ENCODE results near the gene C16orf54.
A peak's percentile ranks its signal among the peaks of the same experiment; 100 is the strongest.
"Not testable (repeated sequence)": the region's sequence is repeated elsewhere in the genome, so short reads cannot be mapped to it uniquely, and the experiment has no call there.

Gene C16orf54

GRCh38 chr16:29789775-29790182 is 44.0 kb upstream of the C16orf54 start:
- Histone ChIP-seq H3K9me3 (ENCODE audit: insufficient read depth, low read length, severe bottlenecking) (no peaks in the 10 kb centered on the region), H3K4me3 (ENCODE audit: low read depth in 1 of 2, low read length in 2 of 2) (peak overlapping the region; percentile 74 to 77; a peak in 3 of 4 replicates), H3K9ac (ENCODE audit: low read depth, low read length) (peak overlapping the region; percentile 87), H3K36me3 (ENCODE audit: insufficient read depth, low read length) (peaks cover 37% of the 10 kb centered on the region), H3K27ac (ENCODE audit: low read length) (peak overlapping the region; percentile 99), H3K27me3 (ENCODE audit: insufficient read depth, low read length, poor library complexity) (no peaks in the 10 kb centered on the region), H4K20me1 (ENCODE audit: insufficient read depth, low read length) (peaks cover 13% of the 10 kb centered on the region; the same call in 1 of the 2 replicates), H2AFZ (ENCODE audit: low read depth, low read length) (peak overlapping the region; percentile 98), H3K4me1 (ENCODE audit: insufficient read depth, low read length) (peaks cover 43% of the 10 kb centered on the region), H3K4me2 (ENCODE audit: insufficient read depth, low read length) (peak overlapping the region; percentile 66), H3K79me2 (ENCODE audit: insufficient read depth, low read length) (peaks cover 52% of the 10 kb centered on the region)
- DNase-seq (no peak), ATAC-seq (ENCODE audit: insufficient read depth, low read depth) (peak; percentile 1; the same call in 1 of the 3 replicates)
- TF ChIP-seq CTCF (IDR thresholded peaks at IDR 0.05; ENCODE audit: borderline replicate concordance, extremely low read depth, low read length, poor library complexity, severe bottlenecking) (no peak), EZH2 (IDR thresholded peaks at IDR 0.05; ENCODE audit: borderline replicate concordance, low read depth, low read length, severe bottlenecking) (no peak)

DNA sequence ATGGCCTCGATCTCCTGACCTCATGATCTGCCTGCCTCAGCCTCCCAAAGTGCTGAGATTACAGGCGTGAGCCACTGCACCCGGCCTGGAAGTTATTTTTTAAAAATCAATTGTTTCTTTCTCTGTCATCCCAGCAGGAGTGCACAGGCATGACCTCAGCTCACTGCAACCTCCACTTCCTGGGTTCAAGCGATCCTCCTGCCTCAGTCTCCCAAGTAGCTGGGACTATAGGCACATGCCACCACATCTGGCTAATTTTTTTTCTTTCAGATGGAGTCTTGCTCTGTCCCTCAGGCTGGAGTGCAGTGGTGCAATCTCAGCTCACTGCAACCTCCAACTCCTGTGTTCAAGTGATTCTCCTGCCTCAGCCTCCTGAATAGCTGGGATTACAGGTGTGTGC is 41.4 kb upstream of the C16orf54 start:
- H3K4me3 ChIP-seq (ENCODE audit: low read depth in 1 of 2, low read length in 2 of 2); H3K27me3 ChIP-seq (ENCODE audit: insufficient read depth, low read length, poor library complexity); H4K20me1 ChIP-seq (ENCODE audit: insufficient read depth, low read length); H3K9me3 ChIP-seq (ENCODE audit: insufficient read depth, low read length, severe bottlenecking); H3K4me2 ChIP-seq (ENCODE audit: insufficient read depth, low read length); H2AFZ ChIP-seq (ENCODE audit: low read depth, low read length); DNase-seq; H3K27ac ChIP-seq (ENCODE audit: low read length); ATAC-seq (ENCODE audit: insufficient read depth, low read depth); H3K9ac ChIP-seq (ENCODE audit: low read depth, low read length): not testable (repeated sequence)
- H3K4me1 ChIP-seq (ENCODE audit: insufficient read depth, low read length): peaks cover 20% of the 10 kb centered on the region
- peaks cover 11% of the 10 kb centered on the region for H3K36me3 ChIP-seq (ENCODE audit: insufficient read depth, low read length)
- H3K79me2 ChIP-seq (ENCODE audit: insufficient read depth, low read length): peaks cover 26% of the 10 kb centered on the region

DNA sequence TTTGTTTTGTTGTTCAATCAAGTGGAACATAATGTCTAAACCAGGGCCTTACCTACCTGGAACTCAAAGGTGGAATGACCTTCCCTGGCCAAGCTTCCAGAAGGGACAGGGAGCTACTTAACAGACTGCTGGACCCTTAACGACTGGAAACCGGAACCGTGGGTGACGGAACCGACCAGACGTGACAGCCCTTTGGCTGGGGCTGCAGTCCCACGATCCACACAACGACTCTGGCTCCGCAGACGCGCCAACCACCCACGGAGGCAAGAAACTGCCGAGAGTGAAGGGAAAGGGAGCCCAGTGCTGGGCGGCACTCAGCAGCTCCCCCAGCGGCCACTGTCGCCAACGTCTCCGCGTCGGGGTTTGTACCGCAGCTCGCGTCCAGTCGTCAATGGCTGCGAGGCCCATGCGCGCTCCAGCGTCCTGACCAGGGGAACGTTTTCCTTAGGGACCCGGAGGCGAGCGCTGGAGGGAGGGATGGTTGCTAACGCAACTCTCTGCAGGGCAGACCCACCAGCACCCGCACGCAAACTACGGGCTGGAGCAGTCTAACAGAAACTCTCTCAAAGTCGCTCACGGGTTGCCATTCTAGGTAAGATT is 39.2 kb upstream of the C16orf54 start:
- Histone ChIP-seq H3K27me3 (ENCODE audit: insufficient read depth, low read length, poor library complexity) (no peaks in the 10 kb centered on the region), H3K9me3 (ENCODE audit: insufficient read depth, low read length, severe bottlenecking) (no peaks in the 10 kb centered on the region), H3K9ac (ENCODE audit: low read depth, low read length) (no peak overlapping the region), H3K36me3 (ENCODE audit: insufficient read depth, low read length) (no peaks in the 10 kb centered on the region; the same call in 1 of the 2 replicates), H3K4me3 (ENCODE audit: low read depth in 1 of 2, low read length in 2 of 2) (no peak overlapping the region), H2AFZ (ENCODE audit: low read depth, low read length) (no peak overlapping the region), H3K27ac (ENCODE audit: low read length) (no peak overlapping the region), H4K20me1 (ENCODE audit: insufficient read depth, low read length) (no peaks in the 10 kb centered on the region), H3K79me2 (ENCODE audit: insufficient read depth, low read length) (peaks cover 7% of the 10 kb centered on the region), H3K4me2 (ENCODE audit: insufficient read depth, low read length) (no peak overlapping the region), H3K4me1 (ENCODE audit: insufficient read depth, low read length) (peaks cover 11% of the 10 kb centered on the region)
- no peak for ATAC-seq (ENCODE audit: insufficient read depth, low read depth)
- DNase-seq: no peak
- TF ChIP-seq CTCF (IDR thresholded peaks at IDR 0.05; ENCODE audit: borderline replicate concordance, extremely low read depth, low read length, poor library complexity, severe bottlenecking) (no peak), EZH2 (IDR thresholded peaks at IDR 0.05; ENCODE audit: borderline replicate concordance, low read depth, low read length, severe bottlenecking) (no peak)

DNA sequence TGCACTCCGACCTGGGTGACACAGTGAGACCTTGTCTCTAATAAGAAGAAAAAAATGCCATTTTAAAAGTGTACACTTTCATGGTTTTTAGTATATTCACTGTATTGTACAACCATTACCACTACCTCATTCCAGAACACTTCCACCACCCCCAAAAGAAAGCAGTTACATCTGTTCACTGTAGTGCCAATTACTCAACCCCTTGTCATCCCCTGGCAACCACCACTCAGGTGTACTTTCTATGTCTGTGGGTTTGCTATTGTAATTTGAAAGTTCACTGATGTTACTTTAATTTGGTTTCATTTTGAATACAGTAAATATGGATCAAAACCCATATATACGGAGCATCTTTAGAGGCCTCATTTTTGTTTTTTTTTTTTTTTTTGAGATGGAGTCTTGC is 38.4 kb upstream of the C16orf54 start:
- no peak overlapping the region for H2AFZ ChIP-seq (ENCODE audit: low read depth, low read length)
- ATAC-seq (ENCODE audit: insufficient read depth, low read depth) (no peak; the same call in 2 of the 3 replicates), DNase-seq (no peak)
- H4K20me1 ChIP-seq (ENCODE audit: insufficient read depth, low read length): no peaks in the 10 kb centered on the region
- H3K4me3 ChIP-seq (ENCODE audit: low read depth in 1 of 2, low read length in 2 of 2): no peak overlapping the region
- no peak overlapping the region for H3K9ac ChIP-seq (ENCODE audit: low read depth, low read length)
- H3K36me3 ChIP-seq (ENCODE audit: insufficient read depth, low read length): no peaks in the 10 kb centered on the region
- no peaks in the 10 kb centered on the region for H3K27me3 ChIP-seq (ENCODE audit: insufficient read depth, low read length, poor library complexity)
- H3K4me1 ChIP-seq (ENCODE audit: insufficient read depth, low read length): peaks cover 2% of the 10 kb centered on the region; the same call in 1 of the 2 replicates
- H3K27ac ChIP-seq (ENCODE audit: low read length): no peak overlapping the region
- TF ChIP-seq CTCF (IDR thresholded peaks at IDR 0.05; ENCODE audit: borderline replicate concordance, extremely low read depth, low read length, poor library complexity, severe bottlenecking) (no peak), EZH2 (IDR thresholded peaks at IDR 0.05; ENCODE audit: borderline replicate concordance, low read depth, low read length, severe bottlenecking) (no peak)
- H3K79me2 ChIP-seq (ENCODE audit: insufficient read depth, low read length): no peaks in the 10 kb centered on the region
- H3K4me2 ChIP-seq (ENCODE audit: insufficient read depth, low read length): no peak overlapping the region
- H3K9me3 ChIP-seq (ENCODE audit: insufficient read depth, low read length, severe bottlenecking): no peaks in the 10 kb centered on the region

GRCh38 chr16:29783094-29783953 is 37.5 kb upstream of the C16orf54 start:
- H2AFZ ChIP-seq (ENCODE audit: low read depth, low read length); H4K20me1 ChIP-seq (ENCODE audit: insufficient read depth, low read length); H3K27ac ChIP-seq (ENCODE audit: low read length); H3K4me3 ChIP-seq (ENCODE audit: low read depth in 1 of 2, low read length in 2 of 2); H3K4me1 ChIP-seq (ENCODE audit: insufficient read depth, low read length); ATAC-seq (ENCODE audit: insufficient read depth, low read depth); H3K4me2 ChIP-seq (ENCODE audit: insufficient read depth, low read length); H3K9me3 ChIP-seq (ENCODE audit: insufficient read depth, low read length, severe bottlenecking); H3K27me3 ChIP-seq (ENCODE audit: insufficient read depth, low read length, poor library complexity); DNase-seq; H3K9ac ChIP-seq (ENCODE audit: low read depth, low read length); H3K79me2 ChIP-seq (ENCODE audit: insufficient read depth, low read length); H3K36me3 ChIP-seq (ENCODE audit: insufficient read depth, low read length): not testable (repeated sequence)

Data from DND-41 (cell line).